ENCODE measurements around the gene LATS2.

- TF ChIP-seq CTCF (IDR thresholded peaks at IDR 0.05; ENCODE audit: borderline replicate concordance, extremely low read depth, low read length, poor library complexity, severe bottlenecking) (no peak), EZH2 (IDR thresholded peaks at IDR 0.05; ENCODE audit: borderline replicate concordance, low read depth, low read length, severe bottlenecking) (no peak)
Measured at GRCh38 chr13:21078501-21078900, 17.1 kb upstream of the LATS2 start.

Measured in DND-41 (cell line).